Effector CD4-positive, alpha-beta T cell (primary cell): ENCODE results near the gene CHMP3.
"Not testable (repeated sequence)": the region's sequence is repeated elsewhere in the genome, so short reads cannot be mapped to it uniquely, and the experiment has no call there.

ENCODE experiments used
- DNase-seq: peaks from one replicate; pipeline ENCODE4 v3.0.0-alpha.2; 2020

CHMP3 gene

DNA sequence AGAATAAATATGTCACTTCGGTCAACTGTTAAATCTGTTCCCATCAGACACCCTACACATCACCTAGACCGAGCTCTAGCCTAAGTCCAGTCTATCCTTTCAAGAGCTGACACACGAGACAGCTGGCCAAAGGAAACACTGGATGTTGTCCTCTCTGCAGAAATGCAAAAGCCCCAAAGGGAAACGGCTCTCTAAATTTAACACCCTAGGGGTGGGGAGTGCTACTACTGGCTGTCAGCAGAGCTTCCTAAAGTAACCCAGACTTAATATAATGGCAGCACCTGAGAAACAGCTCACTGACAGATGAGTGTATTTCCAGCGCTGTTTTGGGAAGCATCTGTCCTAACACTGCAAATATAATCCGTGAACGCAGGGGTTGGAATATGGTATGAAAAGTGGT lies 55.6 kb downstream of the CHMP3 start:
- no peak for DNase-seq

DNA sequence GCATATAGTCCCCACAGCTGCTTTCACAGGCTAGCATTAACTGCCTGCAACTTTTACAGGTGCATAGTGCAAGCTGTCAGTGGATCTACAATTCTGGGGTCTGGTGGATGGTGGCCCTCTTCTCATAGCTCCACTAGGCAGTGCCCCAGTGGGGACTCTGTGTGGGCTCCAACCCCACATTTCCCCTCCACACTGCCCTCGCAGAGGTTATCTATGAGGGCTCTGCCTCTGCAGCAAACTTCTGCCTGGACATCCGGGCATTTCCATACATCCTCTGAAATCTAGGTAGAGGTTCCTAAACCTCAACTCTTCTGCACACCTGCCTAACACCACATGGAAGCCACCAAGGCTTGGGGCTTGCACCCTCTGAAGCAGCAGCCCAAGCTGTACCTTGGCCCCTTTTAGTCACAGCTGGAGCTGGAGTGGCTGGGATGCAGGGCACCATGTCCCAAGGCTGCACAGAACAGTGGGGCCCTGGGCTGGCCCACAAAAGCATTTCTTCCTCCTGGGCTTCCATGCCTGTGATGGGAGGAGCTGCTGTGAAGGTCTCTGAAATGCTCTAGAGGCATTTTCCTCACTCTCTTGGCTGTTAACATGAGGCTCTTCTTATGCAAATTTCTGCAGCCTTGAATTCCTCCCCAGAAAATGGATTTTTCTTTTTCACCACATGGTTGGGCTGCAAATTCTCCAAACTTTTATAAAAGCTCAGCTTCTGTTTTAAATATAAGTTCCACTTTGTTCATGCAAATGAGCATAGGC lies 62.7 kb downstream of the CHMP3 start:
- no peak for DNase-seq

DNA sequence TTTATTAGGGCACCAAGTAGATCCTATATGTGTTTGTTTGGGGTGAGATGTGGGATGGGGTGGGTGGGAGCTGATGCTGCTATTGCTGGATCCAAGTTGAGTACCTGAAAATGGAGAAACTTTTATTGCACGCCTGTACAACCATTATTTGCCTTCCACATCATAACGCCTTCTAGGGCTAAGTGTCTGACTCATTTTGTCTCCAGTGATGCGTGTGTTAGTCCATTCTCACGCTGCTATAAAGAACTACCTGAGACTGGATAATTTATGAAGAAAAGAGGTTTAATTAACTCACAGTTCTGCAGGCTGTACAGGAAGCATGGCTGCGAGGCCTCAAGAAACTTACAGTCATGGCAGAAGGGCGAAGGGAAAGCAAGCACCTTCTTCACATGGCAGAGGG lies 63.9 kb downstream of the CHMP3 start:
- no peak for DNase-seq

- DNase-seq = no peak
Measured at GRCh38 chr2:86498468-86499260, 64.6 kb downstream of the CHMP3 start.

GRCh38 chr2:86496391-86496790 lies 66.9 kb downstream of the CHMP3 start:
- DNase-seq = not testable (repeated sequence)

- DNase-seq = no peak
Measured at GRCh38 chr2:86492048-86492453, 71.2 kb downstream of the CHMP3 start.

DNA sequence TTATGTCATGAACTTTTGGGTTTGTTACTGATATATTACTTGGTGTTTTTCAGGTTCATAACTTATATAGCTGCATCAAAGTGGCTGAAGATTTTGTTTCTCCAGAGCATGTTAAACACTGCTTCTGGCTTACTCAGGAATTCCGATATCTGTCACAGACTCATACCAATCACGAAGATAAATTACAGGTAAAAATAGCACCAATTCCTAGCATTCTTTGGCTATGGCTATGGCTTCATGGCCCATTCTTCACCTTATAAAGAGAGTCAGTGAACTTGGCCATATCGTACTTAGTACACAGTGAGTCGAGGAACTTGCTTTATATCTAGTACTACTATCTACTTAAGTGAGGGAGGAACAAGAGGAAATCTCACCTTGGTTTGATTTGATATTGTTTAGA lies 72.2 kb downstream of the CHMP3 start:
- no peak for DNase-seq

- no peak for DNase-seq
Measured at GRCh38 chr2:86490245-86490644, 73.0 kb downstream of the CHMP3 start.

DNA sequence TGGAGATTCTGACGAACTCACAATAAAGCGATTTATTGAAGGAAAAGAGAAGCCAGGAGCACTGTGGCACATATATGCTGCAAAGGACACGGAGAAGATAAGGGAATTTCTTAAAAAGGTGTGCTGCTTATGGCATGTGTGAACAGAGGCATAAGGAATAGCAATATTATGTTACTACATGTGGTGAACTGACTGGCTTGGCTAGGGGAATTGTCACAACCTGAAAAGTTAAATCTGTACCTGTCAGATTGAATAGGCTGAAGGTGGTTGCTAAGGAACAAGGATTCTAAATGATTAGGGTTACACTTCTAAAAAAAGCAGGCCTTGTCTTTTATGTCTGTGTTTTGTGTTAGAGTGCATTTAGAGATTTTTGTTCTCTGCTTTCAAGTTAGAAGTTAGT lies 73.7 kb downstream of the CHMP3 start:
- no peak for DNase-seq

GRCh38 chr2:86488561-86489250 lies 74.5 kb downstream of the CHMP3 start:
- no peak for DNase-seq

- DNase-seq = no peak
Measured at GRCh38 chr2:86487062-86487461, 76.2 kb downstream of the CHMP3 start.

DNA sequence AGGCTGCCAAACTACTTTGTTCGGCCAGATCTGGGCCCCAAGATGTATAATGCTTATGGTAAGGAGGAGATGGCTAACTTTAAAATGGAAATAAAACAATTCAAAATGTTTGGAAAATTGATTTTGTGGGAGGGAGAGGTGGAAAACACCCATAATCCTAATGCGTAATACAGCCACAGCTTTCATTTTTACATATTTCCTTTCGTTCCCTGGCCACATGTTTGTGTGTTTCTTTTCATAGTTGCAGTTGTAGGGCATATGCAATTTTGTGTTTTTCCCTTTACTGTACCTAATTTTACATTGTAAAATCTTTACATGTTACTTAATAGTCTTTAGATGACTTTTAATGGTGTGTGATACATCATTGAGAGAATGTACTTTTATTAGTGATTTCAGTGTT lies 77.4 kb downstream of the CHMP3 start:
- no peak for DNase-seq

- no peak for DNase-seq
Measured at GRCh38 chr2:86485103-86485502, 78.1 kb downstream of the CHMP3 start.

- no peak for DNase-seq
Measured at GRCh38 chr2:86484385-86484784, 78.9 kb downstream of the CHMP3 start.

- no peak for DNase-seq
Measured at GRCh38 chr2:86482034-86482433, 81.2 kb downstream of the CHMP3 start.

DNA sequence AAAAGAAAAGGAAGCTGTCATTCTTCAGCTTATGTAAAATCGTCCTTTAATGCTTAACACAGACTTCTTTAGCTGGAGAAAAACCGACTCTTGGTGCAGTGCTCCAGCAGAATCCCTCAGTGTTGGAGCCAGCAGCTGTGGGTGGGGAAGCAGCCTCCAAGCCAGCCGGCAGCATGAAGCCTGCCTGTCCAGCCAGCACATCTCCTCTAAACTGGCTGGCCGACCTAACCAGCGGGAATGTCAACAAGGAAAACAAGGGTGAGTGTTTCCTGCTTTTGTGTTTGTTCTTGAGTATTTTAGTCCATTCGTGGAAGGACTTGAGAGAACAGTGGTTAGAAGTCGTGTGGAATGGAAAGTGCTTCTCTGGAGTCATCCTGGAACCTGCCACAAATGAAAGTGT lies 83.1 kb downstream of the CHMP3 start:
- DNase-seq = no peak

DNA sequence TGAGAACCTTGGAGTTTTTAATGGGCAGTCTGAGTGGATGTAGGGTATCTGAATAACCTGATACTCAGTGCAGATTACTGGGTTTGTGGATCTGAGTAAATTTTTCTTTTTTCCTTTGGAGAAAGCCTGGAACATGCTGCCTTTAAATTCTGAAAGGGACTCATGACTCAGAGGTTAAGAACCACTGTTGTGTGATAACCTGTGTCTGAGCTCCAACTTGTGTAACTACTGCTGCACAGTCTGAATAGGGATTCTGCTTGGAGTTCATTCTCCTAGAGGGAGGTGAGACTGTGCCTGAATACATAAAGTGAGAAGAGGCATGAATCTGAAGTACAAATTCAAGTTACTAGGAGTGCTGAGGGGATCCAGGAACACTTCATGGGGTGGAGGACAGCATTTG lies 85.9 kb downstream of the CHMP3 start:
- no peak for DNase-seq

DNA sequence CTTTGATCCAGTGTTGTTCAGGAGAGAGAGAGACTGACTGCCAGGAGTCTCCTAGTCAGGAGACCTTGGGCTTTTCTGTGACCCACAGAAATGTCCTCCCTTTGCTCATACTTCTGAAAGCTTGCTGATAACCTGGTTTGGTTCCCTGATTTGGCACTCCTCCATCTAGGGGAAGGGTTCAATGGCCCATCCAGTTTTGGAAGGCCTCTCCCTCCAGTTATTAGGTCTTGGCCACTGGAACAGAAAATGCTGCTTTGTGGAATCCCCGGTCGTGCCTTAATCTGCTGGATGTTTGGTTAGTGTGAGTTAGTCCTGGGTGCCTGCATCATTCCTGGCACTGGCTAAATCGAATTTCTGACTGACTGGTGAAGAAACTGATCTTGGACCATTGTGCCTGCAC lies 86.3 kb downstream of the CHMP3 start:
- no peak for DNase-seq

- DNase-seq = no peak
Measured at GRCh38 chr2:86476092-86476491, 87.2 kb downstream of the CHMP3 start.

- DNase-seq = no peak
Measured at GRCh38 chr2:86471637-86472036, 91.6 kb downstream of the CHMP3 start.

- no peak for DNase-seq
Measured at GRCh38 chr2:86470890-86471289, 92.4 kb downstream of the CHMP3 start.

DNA sequence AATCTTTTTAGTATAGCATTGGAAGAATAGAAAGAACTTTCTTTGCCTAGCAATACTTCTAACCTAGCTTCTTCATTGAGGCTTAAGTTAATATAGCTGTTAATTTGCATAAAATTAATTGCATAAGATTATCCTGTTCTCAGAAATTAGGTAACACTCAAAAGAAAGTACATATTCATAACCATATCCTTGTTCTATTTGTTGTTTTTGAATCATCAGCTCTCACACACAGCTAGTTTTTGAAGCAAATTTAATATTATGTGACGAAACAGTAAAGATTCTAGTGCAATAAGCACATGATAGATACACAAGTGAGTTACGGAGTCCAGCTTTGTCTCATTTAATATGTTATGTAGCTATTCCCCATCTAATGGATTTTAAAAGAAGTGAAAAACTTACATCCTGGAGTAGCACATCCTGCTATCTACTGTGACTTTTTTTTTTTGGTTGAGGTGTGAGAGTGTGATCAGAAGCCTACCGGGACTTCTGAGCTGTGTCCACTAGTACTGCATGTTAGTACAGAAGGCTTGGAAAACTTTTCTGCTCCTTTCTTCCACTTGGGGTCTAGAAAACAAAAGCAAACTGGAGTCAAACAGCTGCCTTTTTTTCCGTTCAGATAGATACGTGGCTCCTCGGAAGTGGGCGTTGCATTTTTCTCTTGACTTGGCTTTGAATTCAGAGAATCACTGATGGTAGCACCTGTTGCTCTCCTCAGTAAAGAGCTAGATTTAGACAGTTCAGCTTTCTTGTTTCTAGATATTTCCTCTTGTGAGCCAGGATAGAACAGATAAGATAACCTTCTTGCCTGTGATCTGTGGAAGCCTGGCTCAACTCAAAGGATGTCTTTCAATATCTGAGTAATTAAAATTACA lies 94.8 kb downstream of the CHMP3 start:
- DNase-seq = no peak

DNA sequence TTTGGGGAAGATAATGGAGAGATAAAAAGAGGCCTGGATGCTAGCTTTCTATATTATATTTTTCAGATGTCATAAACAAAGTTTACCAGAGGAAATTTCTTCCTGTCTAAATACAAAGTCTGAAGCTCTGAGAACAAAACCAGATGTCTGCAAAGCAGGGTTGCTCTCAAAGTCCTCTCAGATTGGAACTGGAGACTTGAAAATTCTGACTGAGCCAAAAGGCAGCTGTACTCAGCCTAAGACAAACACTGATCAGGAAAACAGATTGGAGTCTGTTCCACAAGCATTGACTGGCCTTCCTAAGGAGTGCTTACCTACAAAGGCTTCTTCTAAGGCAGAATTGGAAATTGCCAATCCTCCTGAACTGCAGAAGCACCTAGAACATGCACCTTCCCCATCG lies 96.9 kb downstream of the CHMP3 start:
- DNase-seq = no peak
